HCT116 (cell line): ENCODE results near the gene DNAJC6. TPM values are rescaled to one million over a fixed set of nuclear protein-coding genes. Genes with fewer than 3 reads are reported as not detected.

Experiments
- ATAC-seq: fragments of 200-7000 bp; cut with Tn5 transposase; 2 replicates; pipeline ENCODE4 v1.9.1; 2020; ENCODE audit warnings: mild to moderate bottlenecking, moderate library complexity
- BruUV-seq: library from RNA; stranded (reverse); fragments of 400-500 nt; replicated peaks from 2 replicates; lab custom pipeline; 2021; lab: Mats Ljungman, UMichigan
- CTCF ChIA-PET: fragments of 300-600 bp; sonication (Branson Sonifier 250); formaldehyde crosslinking; loops from one replicate; lab custom pipeline; 2021; ENCODE audit warnings: antibody characterized with exemption; lab: Charles Lee
- POLR2A ChIA-PET: fragments of 300-600, 350-600 bp; sonication (Branson Sonifier 250); formaldehyde crosslinking; loops from one replicate; lab custom pipeline; 2021; ENCODE audit warnings: antibody characterized with exemption; lab: Charles Lee
- RAD21 ChIA-PET, 2 experiments: fragments of 300-600 bp; sonication (Branson Sonifier 250); formaldehyde crosslinking; loops; one replicate each; lab custom pipeline; 2023; ENCODE audit warnings: low total read pairs in 2 of 2; ENCODE audit not compliant: uncharacterized antibody in 2 of 2, unreplicated experiment in 2 of 2, low non-redundant PET in 1 of 2; lab: Charles Lee
- DNase-seq: peaks from one replicate; pipeline ENCODE4 v3.0.0-alpha.2; 2010; ENCODE audit warnings: low read depth, low spot score
- H2AFZ ChIP-seq: fragments of 200-600 bp; shearing (Covaris generic), sonication (generic); 2 replicates; pipeline ENCODE4 v1.6.1; 2017; ENCODE audit warnings: low read depth, mixed run types, mixed read lengths, antibody characterized with exemption, low read length; ENCODE audit not compliant: poor library complexity, severe bottlenecking
- H3K27ac ChIP-seq: 2 replicates; pipeline ENCODE4 v1.5.1; 2012; ENCODE audit warnings: low read depth, low read length
- H3K27me3 ChIP-seq: fragments of 200-600 bp; sonication (generic); 2 replicates; pipeline ENCODE4 v1.6.1; 2016; ENCODE audit warnings: mixed run types, low read length, mixed read lengths; ENCODE audit not compliant: insufficient read depth
- H3K36me3 ChIP-seq, 2 experiments: fragments of 200-500 bp in 1 of 2; fragments of 200-600 bp in 1 of 2; sonication (Bioruptor generic) in 1 of 2; sonication (generic) in 1 of 2; 2 replicates each; pipeline versions ENCODE4 v1.5.1 to v1.6.1; 2014 to 2016; ENCODE audit warnings: low read length in 2 of 2, inconsistent platforms in 1 of 2, mixed read lengths in 1 of 2, mixed run types in 1 of 2; ENCODE audit not compliant: insufficient read depth in 2 of 2, control insufficient read depth in 1 of 2
- H3K4me1 ChIP-seq, 2 experiments: fragments of 200-600 bp in 1 of 2; sonication (generic) in 1 of 2; 2 replicates each; pipeline versions ENCODE4 v1.5.1 to v1.6.1; 2012 to 2017; ENCODE audit warnings: low read length in 2 of 2, inconsistent platforms in 1 of 2, mild to moderate bottlenecking in 1 of 2, mixed read lengths in 1 of 2, mixed run types in 1 of 2, moderate library complexity in 1 of 2; ENCODE audit not compliant: insufficient read depth in 2 of 2, control insufficient read depth in 1 of 2
- H3K4me2 ChIP-seq: fragments of 200-600 bp; sonication (generic); 2 replicates; pipeline ENCODE4 v1.6.1; 2017; ENCODE audit warnings: mixed run types, low read length, mixed read lengths
- H3K4me3 ChIP-seq, 2 experiments: fragments of 200-600 bp in 1 of 2; sonication (generic) in 1 of 2; replicated peaks in 1 of 2; 2 replicates each; pipeline ENCODE4 v1.5.1; 2011 to 2016; ENCODE audit warnings: low read length in 2 of 2, control low read depth in 1 of 2, low read depth in 1 of 2, mild to moderate bottlenecking in 1 of 2, mixed read lengths in 1 of 2, mixed run types in 1 of 2
- H3K79me2 ChIP-seq: fragments of 200-600 bp; sonication (generic); 2 replicates; pipeline ENCODE4 v1.6.1; 2017; ENCODE audit warnings: mild to moderate bottlenecking, mixed run types, low read length, moderate library complexity, mixed read lengths; ENCODE audit not compliant: insufficient read depth
- H3K9ac ChIP-seq: fragments of 200-600 bp; sonication (generic); 2 replicates; pipeline ENCODE4 v1.6.1; 2016; ENCODE audit warnings: low read length, mixed read lengths
- H3K9me2 ChIP-seq: fragments of 200-600 bp; sonication (generic), shearing (Covaris generic); 2 replicates; pipeline ENCODE4 v1.6.1; 2017; ENCODE audit warnings: mixed run types, mild to moderate bottlenecking, moderate library complexity; ENCODE audit not compliant: insufficient read depth
- H3K9me3 ChIP-seq, 2 experiments: fragments of 200-500 bp in 1 of 2; fragments of 200-600 bp in 1 of 2; sonication (Bioruptor generic) in 1 of 2; sonication (generic) in 1 of 2; 2 replicates each; pipeline ENCODE4 v1.6.1; 2014 to 2017; ENCODE audit warnings: low read length in 2 of 2, mixed read lengths in 2 of 2, inconsistent platforms in 1 of 2, low read depth in 1 of 2, mild to moderate bottlenecking in 1 of 2, mixed run types in 1 of 2, moderate library complexity in 1 of 2; ENCODE audit not compliant: control insufficient read depth in 1 of 2, insufficient read depth in 1 of 2
- H4K20me1 ChIP-seq: fragments of 200-600 bp; sonication (generic), shearing (Covaris generic); 2 replicates; pipeline ENCODE4 v1.6.1; 2017; ENCODE audit warnings: mixed run types, mild to moderate bottlenecking, moderate library complexity; ENCODE audit not compliant: insufficient read depth
- CEBPB ChIP-seq: IDR thresholded peaks from 2 replicates; pipeline ENCODE4 v1.6.1; 2012; ENCODE audit warnings: low read depth
- EGR1 ChIP-seq: IDR thresholded peaks from 2 replicates; pipeline ENCODE4 v1.6.1; 2012; ENCODE audit warnings: low read depth
- ELF1 ChIP-seq: IDR thresholded peaks from 2 replicates; pipeline ENCODE4 v1.6.1; 2012; ENCODE audit warnings: low read depth, borderline replicate concordance
- EZH2 ChIP-seq: fragments of 200-600 bp; sonication (generic); IDR thresholded peaks from 2 replicates; pipeline ENCODE4 v1.6.1; 2017; ENCODE audit warnings: antibody characterized with exemption, mixed run types
- POLR2A ChIP-seq: IDR thresholded peaks from 2 replicates; pipeline ENCODE4 v1.7.0; 2011; ENCODE audit warnings: borderline replicate concordance; ENCODE audit not compliant: insufficient read depth, insufficient read length; ENCODE audit errors: extremely low read depth
- SP1 ChIP-seq: IDR thresholded peaks from 2 replicates; pipeline ENCODE4 v1.6.1; 2012; ENCODE audit warnings: low read depth
- TCF7L2 ChIP-seq: IDR thresholded peaks from 2 replicates; pipeline ENCODE4 v1.7.0; 2011; ENCODE audit warnings: borderline replicate concordance, inconsistent platforms; ENCODE audit not compliant: insufficient read depth, insufficient read length; ENCODE audit errors: extremely low read depth
- intact Hi-C: fragments of 100-400 bp; cut with micrococcal nuclease; formaldehyde crosslinking; loops from 2 replicates; pipeline ENCODE4 v1.10.0; 2022
- total RNA-seq: library from RNA; stranded (reverse); gene quantifications from one replicate; pipeline ENCODE4 v1.2.1, GENCODE V29; 2021; ENCODE audit not compliant: unreplicated experiment
- TF ChIP-seq, protein P1 (sequence below): IDR thresholded peaks from 2 replicates; pipeline ENCODE4 v1.6.1; 2012
- TF ChIP-seq, protein P2 (sequence below), 3 experiments: fragments of 200-600 bp in 1 of 3; sonication (generic) in 1 of 3; IDR thresholded peaks in 2 of 3; conservative IDR thresholded peaks in 1 of 3; 2 replicates each; pipeline ENCODE4 v1.5.1; 2012 to 2017; ENCODE audit warnings: low read depth in 2 of 3, low read length in 2 of 3, antibody characterized with exemption in 1 of 3, borderline replicate concordance in 1 of 3, control low read depth in 1 of 3, mild to moderate bottlenecking in 1 of 3, mixed read lengths in 1 of 3, mixed run types in 1 of 3, moderate library complexity in 1 of 3; ENCODE audit not compliant: insufficient read depth in 1 of 3
- TF ChIP-seq, protein P3 (sequence below): IDR thresholded peaks from 2 replicates; pipeline ENCODE4 v1.6.1; 2012
- TF ChIP-seq, protein P4 (sequence below): IDR thresholded peaks from 2 replicates; pipeline ENCODE4 v1.6.1; 2011; ENCODE audit warnings: mild to moderate bottlenecking, low read length, moderate library complexity; ENCODE audit not compliant: insufficient replicate concordance; ENCODE audit errors: extremely low read depth

DNAJC6 gene
- total RNA-seq, 1 experiment from 2014 or later, result 9.0 TPM

DNA sequence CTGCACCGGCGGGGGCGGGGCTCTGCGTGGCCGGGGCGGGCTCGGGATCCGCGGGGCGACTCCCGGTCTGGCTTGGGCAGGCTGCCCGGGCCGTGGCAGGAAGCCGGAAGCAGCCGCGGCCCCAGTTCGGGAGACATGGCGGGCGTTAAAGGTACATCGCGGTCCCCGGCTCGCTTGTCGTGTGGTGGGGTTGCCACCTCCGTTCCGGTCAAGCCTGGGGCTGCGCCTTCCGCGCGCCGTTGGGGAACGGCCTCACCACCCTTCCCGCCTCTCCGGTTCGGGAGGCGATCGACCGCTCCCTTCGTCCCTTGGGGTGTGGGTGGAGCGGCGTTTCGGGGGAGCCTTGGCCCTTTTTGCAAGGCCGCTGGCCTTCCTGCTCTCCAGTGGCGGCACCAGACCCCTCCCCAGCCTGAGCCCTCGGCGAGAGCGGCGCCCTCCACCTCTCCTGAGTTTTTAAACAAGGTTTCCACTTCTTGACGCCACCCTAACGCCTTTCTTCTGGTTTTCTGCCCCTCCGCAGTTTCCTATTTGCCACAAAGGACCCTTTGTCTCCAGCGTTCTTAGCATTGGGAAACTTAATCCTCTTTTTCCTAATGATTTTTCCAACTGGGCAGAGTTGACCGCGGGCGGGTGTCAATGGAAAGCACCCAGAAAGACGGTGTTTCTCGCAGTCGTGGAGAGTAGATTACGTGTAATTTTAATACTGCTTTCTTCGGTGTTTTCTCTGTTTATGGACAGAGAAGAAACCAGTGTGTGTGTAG, 111.4 kb downstream of the DNAJC6 start, which contains the start of the genes LEPR and LEPROT (continued):
- TF ChIP-seq, protein P1, sequence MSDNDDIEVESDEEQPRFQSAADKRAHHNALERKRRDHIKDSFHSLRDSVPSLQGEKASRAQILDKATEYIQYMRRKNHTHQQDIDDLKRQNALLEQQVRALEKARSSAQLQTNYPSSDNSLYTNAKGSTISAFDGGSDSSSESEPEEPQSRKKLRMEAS, result peak; percentile 80
- TF ChIP-seq POLR2A (no peak), TCF7L2 (no peak), ELF1 (peak; percentile 74), EZH2 (no peak)
- TF ChIP-seq, protein P2, sequence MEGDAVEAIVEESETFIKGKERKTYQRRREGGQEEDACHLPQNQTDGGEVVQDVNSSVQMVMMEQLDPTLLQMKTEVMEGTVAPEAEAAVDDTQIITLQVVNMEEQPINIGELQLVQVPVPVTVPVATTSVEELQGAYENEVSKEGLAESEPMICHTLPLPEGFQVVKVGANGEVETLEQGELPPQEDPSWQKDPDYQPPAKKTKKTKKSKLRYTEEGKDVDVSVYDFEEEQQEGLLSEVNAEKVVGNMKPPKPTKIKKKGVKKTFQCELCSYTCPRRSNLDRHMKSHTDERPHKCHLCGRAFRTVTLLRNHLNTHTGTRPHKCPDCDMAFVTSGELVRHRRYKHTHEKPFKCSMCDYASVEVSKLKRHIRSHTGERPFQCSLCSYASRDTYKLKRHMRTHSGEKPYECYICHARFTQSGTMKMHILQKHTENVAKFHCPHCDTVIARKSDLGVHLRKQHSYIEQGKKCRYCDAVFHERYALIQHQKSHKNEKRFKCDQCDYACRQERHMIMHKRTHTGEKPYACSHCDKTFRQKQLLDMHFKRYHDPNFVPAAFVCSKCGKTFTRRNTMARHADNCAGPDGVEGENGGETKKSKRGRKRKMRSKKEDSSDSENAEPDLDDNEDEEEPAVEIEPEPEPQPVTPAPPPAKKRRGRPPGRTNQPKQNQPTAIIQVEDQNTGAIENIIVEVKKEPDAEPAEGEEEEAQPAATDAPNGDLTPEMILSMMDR (IDR thresholded peaks at IDR 0.05 in 2 of 3, conservative IDR thresholded peaks at IDR 0.05 in 1 of 3; ENCODE audit: borderline replicate concordance in 1 of 3, insufficient read depth in 1 of 3, low read depth in 2 of 3, low read length in 2 of 3), result no peak

DNA sequence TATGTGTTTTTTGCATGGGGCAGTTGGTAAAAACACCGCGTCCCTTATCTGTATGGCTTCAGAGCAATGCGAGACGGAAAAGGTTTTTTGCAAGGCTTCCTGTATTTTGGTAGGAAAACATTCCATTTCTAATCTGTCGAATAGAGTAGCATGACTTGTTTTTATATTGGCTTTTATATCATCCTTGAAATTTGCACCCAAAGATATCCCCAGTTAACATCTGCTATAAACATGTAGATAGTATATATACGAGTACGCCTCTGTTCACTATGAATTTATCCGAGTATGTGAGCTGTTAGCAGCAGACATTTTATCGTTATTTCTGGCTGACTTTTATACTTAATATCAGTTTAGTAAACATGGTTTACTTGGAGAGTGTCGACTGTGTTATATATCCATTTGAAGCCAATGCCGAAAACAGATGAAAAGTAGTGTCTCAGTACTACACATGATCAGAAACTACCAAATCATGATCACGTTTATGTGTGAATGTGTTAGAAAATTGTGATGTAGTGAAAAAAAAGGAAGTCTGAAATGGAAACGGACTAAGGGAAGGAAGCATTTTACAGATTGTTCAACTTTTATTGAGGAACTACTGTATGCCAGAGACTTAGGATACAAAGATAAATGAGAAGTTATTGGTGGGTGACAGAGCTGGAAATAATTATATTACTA, 112.1 kb downstream of the DNAJC6 start:
- Histone ChIP-seq H3K36me3 (no peaks in the 10 kb centered on the region), H3K9me2 (no peaks in the 10 kb centered on the region), H3K79me2 (peaks cover 44% of the 10 kb centered on the region), H4K20me1 (no peaks in the 10 kb centered on the region)
- POLR2A ChIA-PET, result no interaction called here
- TF ChIP-seq TCF7L2 (no peak), EGR1 (no peak), CEBPB (no peak), SP1 (no peak), EZH2 (no peak)
- TF ChIP-seq, protein P3, sequence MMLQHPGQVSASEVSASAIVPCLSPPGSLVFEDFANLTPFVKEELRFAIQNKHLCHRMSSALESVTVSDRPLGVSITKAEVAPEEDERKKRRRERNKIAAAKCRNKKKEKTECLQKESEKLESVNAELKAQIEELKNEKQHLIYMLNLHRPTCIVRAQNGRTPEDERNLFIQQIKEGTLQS, result no peak
- TF ChIP-seq, protein P4, sequence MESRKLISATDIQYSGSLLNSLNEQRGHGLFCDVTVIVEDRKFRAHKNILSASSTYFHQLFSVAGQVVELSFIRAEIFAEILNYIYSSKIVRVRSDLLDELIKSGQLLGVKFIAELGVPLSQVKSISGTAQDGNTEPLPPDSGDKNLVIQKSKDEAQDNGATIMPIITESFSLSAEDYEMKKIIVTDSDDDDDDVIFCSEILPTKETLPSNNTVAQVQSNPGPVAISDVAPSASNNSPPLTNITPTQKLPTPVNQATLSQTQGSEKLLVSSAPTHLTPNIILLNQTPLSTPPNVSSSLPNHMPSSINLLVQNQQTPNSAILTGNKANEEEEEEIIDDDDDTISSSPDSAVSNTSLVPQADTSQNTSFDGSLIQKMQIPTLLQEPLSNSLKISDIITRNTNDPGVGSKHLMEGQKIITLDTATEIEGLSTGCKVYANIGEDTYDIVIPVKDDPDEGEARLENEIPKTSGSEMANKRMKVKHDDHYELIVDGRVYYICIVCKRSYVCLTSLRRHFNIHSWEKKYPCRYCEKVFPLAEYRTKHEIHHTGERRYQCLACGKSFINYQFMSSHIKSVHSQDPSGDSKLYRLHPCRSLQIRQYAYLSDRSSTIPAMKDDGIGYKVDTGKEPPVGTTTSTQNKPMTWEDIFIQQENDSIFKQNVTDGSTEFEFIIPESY, result no peak
- TF ChIP-seq, all 23 proteins: peak for 0
- Histone ChIP-seq H3K27ac (peak overlapping the region; percentile 76), H2AFZ (no peak overlapping the region), H3K4me3 (peak overlapping the region; percentile 79 to 84), H3K4me1 (peaks cover 32 to 64% of the 10 kb centered on the region in 2 experiments), H3K9ac (peak overlapping the region; percentile 87), H3K9me3 (no peaks in the 10 kb centered on the region), H3K27me3 (no peaks in the 10 kb centered on the region), H3K4me2 (peak overlapping the region; percentile 87)
- ChIA-PET CTCF (no interaction called here), RAD21 (no interaction called here)
- no peak for DNase-seq
- BruUV-seq, result TSS peak; percentile 52
- intact Hi-C loops, result loop anchor here (10.0 kb wide), 3 partner anchors 187 to 823 kb away; no protein-coding TSS in a partner anchor
- ATAC-seq, result no peak
